IMR-90 (cell line): ENCODE data around the gene DHRS7C. TPM values are rescaled to one million over a fixed set of nuclear protein-coding genes. Genes with fewer than 3 reads are reported as not detected.

Experiments
- ATAC-seq: fragments of 200-7000 bp; cut with Tn5 transposase; 2 replicates; pipeline ENCODE4 v1.9.1; 2020; ENCODE audit warnings: low read depth, mild to moderate bottlenecking, moderate library complexity
- BruUV-seq: library from RNA; stranded (reverse); fragments of 400-500 nt; replicated peaks from 2 replicates; lab custom pipeline; 2021; lab: Mats Ljungman, UMichigan
- CTCF ChIA-PET: fragments of 300-600 bp; formaldehyde crosslinking; extraction: SDS; loops from one replicate; lab custom pipeline; 2021; ENCODE audit warnings: antibody characterized with exemption; lab: Yijun Ruan, JAX
- POLR2A ChIA-PET: fragments of 300-600 bp; sonication (Branson Sonifier 250); formaldehyde crosslinking; loops from one replicate; lab custom pipeline; 2022; ENCODE audit warnings: antibody characterized with exemption; ENCODE audit not compliant: unreplicated experiment; lab: Charles Lee
- DNase-seq: peaks from one replicate; pipeline ENCODE4 v3.0.0; 2013
- H2AFZ ChIP-seq: replicated peaks from 2 replicates; pipeline ENCODE3; 2013; ENCODE audit warnings: low read length, mild to moderate bottlenecking; ENCODE audit not compliant: poor library complexity
- H2AK5ac ChIP-seq: 2 replicates; pipeline ENCODE4 v1.6.1; 2013; ENCODE audit warnings: low read depth, low read length, inconsistent platforms
- H2AK9ac ChIP-seq: replicated peaks from 2 replicates; pipeline ENCODE3; 2013; ENCODE audit warnings: mild to moderate bottlenecking, low read depth, low read length, moderate library complexity; ENCODE audit not compliant: poor library complexity
- H2BK120ac ChIP-seq: 2 replicates; pipeline ENCODE4 v1.6.1; 2013; ENCODE audit warnings: low read depth, low read length, inconsistent platforms
- H2BK15ac ChIP-seq: 3 replicates; pipeline ENCODE4 v1.6.1; 2013; ENCODE audit warnings: low read depth, low read length, inconsistent platforms
- H2BK20ac ChIP-seq: 2 replicates; pipeline ENCODE4 v1.6.1; 2013; ENCODE audit warnings: low read depth, mild to moderate bottlenecking, inconsistent platforms, low read length, moderate library complexity
- H2BK5ac ChIP-seq: 2 replicates; pipeline ENCODE4 v1.6.1; 2013; ENCODE audit warnings: mild to moderate bottlenecking, low read depth, low read length, inconsistent platforms; ENCODE audit not compliant: poor library complexity, severe bottlenecking
- H3K14ac ChIP-seq: replicated peaks from 2 replicates; pipeline ENCODE4 v1.6.1; 2013; ENCODE audit warnings: low read depth, low read length, inconsistent platforms
- H3K18ac ChIP-seq: 2 replicates; pipeline ENCODE4 v1.6.1; 2013; ENCODE audit warnings: low read depth, low read length, control low read depth
- H3K23ac ChIP-seq: 2 replicates; pipeline ENCODE4 v1.6.1; 2013; ENCODE audit warnings: low read depth, low read length, inconsistent platforms
- H3K27ac ChIP-seq: 2 replicates; pipeline ENCODE4 v1.5.1; 2013; ENCODE audit warnings: mild to moderate bottlenecking, control low read depth, low read length; ENCODE audit not compliant: insufficient read depth
- H3K27me3 ChIP-seq: 2 replicates; pipeline ENCODE4 v1.6.1; 2013; ENCODE audit warnings: low read length; ENCODE audit not compliant: control insufficient read depth, insufficient read depth
- H3K36me3 ChIP-seq: 2 replicates; pipeline ENCODE4 v1.6.1; 2013; ENCODE audit warnings: low read length, mixed read lengths; ENCODE audit not compliant: control insufficient read depth, insufficient read depth
- H3K4ac ChIP-seq: 2 replicates; pipeline ENCODE4 v1.6.1; 2013; ENCODE audit warnings: low read depth, low read length, inconsistent platforms
- H3K4me1 ChIP-seq: 2 replicates; pipeline ENCODE4 v1.6.1; 2013; ENCODE audit warnings: low read length, mixed read lengths; ENCODE audit not compliant: control insufficient read depth, insufficient read depth
- H3K4me2 ChIP-seq: 2 replicates; pipeline ENCODE4 v1.6.1; 2013; ENCODE audit warnings: low read depth, mild to moderate bottlenecking, control low read depth, low read length, moderate library complexity
- H3K4me3 ChIP-seq: 2 replicates; pipeline ENCODE4 v1.5.1; 2013; ENCODE audit warnings: low read depth, mild to moderate bottlenecking, control low read depth, low read length, moderate library complexity; ENCODE audit not compliant: insufficient read depth
- H3K56ac ChIP-seq: 2 replicates; pipeline ENCODE4 v1.6.1; 2013; ENCODE audit warnings: low read length, inconsistent platforms; ENCODE audit not compliant: insufficient read depth; ENCODE audit errors: extremely low read depth
- H3K79me1 ChIP-seq, 2 experiments: 2 replicates each; pipeline ENCODE4 v1.6.1; 2013; ENCODE audit warnings: low read length in 2 of 2, inconsistent platforms in 1 of 2, low read depth in 1 of 2
- H3K9ac ChIP-seq: 2 replicates; pipeline ENCODE4 v1.6.1; 2013; ENCODE audit warnings: low read depth, low read length, control low read depth
- H3K9me1 ChIP-seq: 2 replicates; pipeline ENCODE4 v1.6.1; 2013; ENCODE audit warnings: low read length, inconsistent platforms; ENCODE audit not compliant: insufficient read depth
- H3K9me3 ChIP-seq: 2 replicates; pipeline ENCODE4 v1.6.1; 2013; ENCODE audit warnings: low read length; ENCODE audit not compliant: control insufficient read depth, insufficient read depth
- H4K20me1 ChIP-seq: 2 replicates; pipeline ENCODE4 v1.6.1; 2013; ENCODE audit warnings: low read length, inconsistent platforms; ENCODE audit not compliant: insufficient read depth
- H4K5ac ChIP-seq: 2 replicates; pipeline ENCODE4 v1.6.1; 2013; ENCODE audit warnings: mild to moderate bottlenecking, low read depth, low read length, control low read depth
- H4K8ac ChIP-seq, 2 experiments: 2 replicates each; pipeline ENCODE4 v1.6.1; 2013; ENCODE audit warnings: low read depth in 2 of 2, low read length in 2 of 2, control low read depth in 1 of 2, inconsistent platforms in 1 of 2
- H4K91ac ChIP-seq: 2 replicates; pipeline ENCODE4 v1.6.1; 2013; ENCODE audit warnings: low read depth, low read length, inconsistent platforms; ENCODE audit not compliant: insufficient read depth
- BHLHE40 ChIP-seq: fragments of 150-350 bp; IDR thresholded peaks from 2 replicates; pipeline ENCODE4 v1.6.1; 2016; ENCODE audit warnings: mild to moderate bottlenecking, low read depth, low read length
- MAFK ChIP-seq: IDR thresholded peaks from 2 replicates; pipeline ENCODE4 v1.6.1; 2012; ENCODE audit warnings: low read depth, low read length, improper control_type of control experiment
- MAZ ChIP-seq: IDR thresholded peaks from 2 replicates; pipeline ENCODE4 v1.6.1; 2012; ENCODE audit warnings: low read depth, mild to moderate bottlenecking, low read length, improper control_type of control experiment, moderate library complexity, borderline replicate concordance
- MXI1 ChIP-seq: IDR thresholded peaks from 2 replicates; pipeline ENCODE4 v1.6.1; 2012; ENCODE audit warnings: low read depth, mild to moderate bottlenecking, low read length, moderate library complexity, borderline replicate concordance
- NFE2L2 ChIP-seq: fragments of 150-350 bp; IDR thresholded peaks from 2 replicates; pipeline ENCODE4 v1.6.1; 2016; ENCODE audit warnings: low read depth, mild to moderate bottlenecking, low read length
- POLR2A ChIP-seq: IDR thresholded peaks from 2 replicates; pipeline ENCODE4 v1.6.1; 2012; ENCODE audit warnings: mild to moderate bottlenecking, low read depth, low read length
- RAD21 ChIP-seq: IDR thresholded peaks from 2 replicates; pipeline ENCODE4 v1.6.1; 2012; ENCODE audit warnings: low read length, improper control_type of control experiment
- RCOR1 ChIP-seq: IDR thresholded peaks from 2 replicates; pipeline ENCODE4 v1.6.1; 2012; ENCODE audit warnings: mild to moderate bottlenecking, low read length, improper control_type of control experiment; ENCODE audit not compliant: insufficient replicate concordance
- SMC3 ChIP-seq: fragments of 150-350 bp; IDR thresholded peaks from 2 replicates; pipeline ENCODE4 v1.6.1; 2016; ENCODE audit warnings: low read depth, mild to moderate bottlenecking, antibody characterized with exemption, low read length, moderate library complexity
- WGBS, 2 experiments: methylation state at CpG; one replicate each; pipeline versions ENCODE4 v1.1.5 to v1.1.7; 2013; ENCODE audit warnings: missing lambda C conversion rate in 2 of 2; ENCODE audit not compliant: insufficient read length in 1 of 2; ENCODE audit errors: extremely low coverage in 2 of 2; 5-methylcytosine and 5-hydroxymethylcytosine counted together
- dilution Hi-C: fragments of 300-500 bp; cut with HindIII; formaldehyde crosslinking; loops from one replicate; pipeline ENCODE4 v1.14.3; 2018; ENCODE audit warnings: low sequenced_read_pairs; ENCODE audit not compliant: unreplicated experiment
- in situ Hi-C: fragments of 300-500 bp; cut with MboI; formaldehyde crosslinking; loops from 3 replicates; pipeline ENCODE4 v1.14.3; 2019; ENCODE audit warnings: low sequenced_read_pairs, inconsistent platforms, mixed read lengths
- intact Hi-C: fragments of 100-400 bp; cut with micrococcal nuclease; formaldehyde crosslinking; loops from 2 replicates; pipeline ENCODE4 v1.10.0; 2022
- polyA plus RNA-seq, 3 experiments: library from polyadenylated mRNA; depleted of rRNA; stranded (reverse); fragments of >200 nt; gene quantifications; 2 replicates each; pipeline ENCODE4 v1.2.3, GENCODE V29; 2012; ENCODE audit warnings: low replicate concordance in 1 of 3
- total RNA-seq: library from RNA; depleted of rRNA; stranded (reverse); fragments of >200 nt; gene quantifications from 2 replicates; pipeline ENCODE4 v1.2.3, GENCODE V29; 2012
- TF ChIP-seq, protein P1 (sequence below): conservative IDR thresholded peaks from 2 replicates; pipeline ENCODE4 v1.5.1; 2012; ENCODE audit warnings: mild to moderate bottlenecking, low read depth, low read length, improper control_type of control experiment
- TF ChIP-seq, protein P2 (sequence below): fragments of 150-350 bp; IDR thresholded peaks from 2 replicates; pipeline ENCODE4 v1.6.1; 2017; ENCODE audit warnings: mild to moderate bottlenecking, antibody characterized with exemption, low read length, low read depth

DHRS7C gene
- total and polyA plus RNA-seq, 2 of the 4 experiments (the other 2 are of a cell fraction), result not detected

DNA sequence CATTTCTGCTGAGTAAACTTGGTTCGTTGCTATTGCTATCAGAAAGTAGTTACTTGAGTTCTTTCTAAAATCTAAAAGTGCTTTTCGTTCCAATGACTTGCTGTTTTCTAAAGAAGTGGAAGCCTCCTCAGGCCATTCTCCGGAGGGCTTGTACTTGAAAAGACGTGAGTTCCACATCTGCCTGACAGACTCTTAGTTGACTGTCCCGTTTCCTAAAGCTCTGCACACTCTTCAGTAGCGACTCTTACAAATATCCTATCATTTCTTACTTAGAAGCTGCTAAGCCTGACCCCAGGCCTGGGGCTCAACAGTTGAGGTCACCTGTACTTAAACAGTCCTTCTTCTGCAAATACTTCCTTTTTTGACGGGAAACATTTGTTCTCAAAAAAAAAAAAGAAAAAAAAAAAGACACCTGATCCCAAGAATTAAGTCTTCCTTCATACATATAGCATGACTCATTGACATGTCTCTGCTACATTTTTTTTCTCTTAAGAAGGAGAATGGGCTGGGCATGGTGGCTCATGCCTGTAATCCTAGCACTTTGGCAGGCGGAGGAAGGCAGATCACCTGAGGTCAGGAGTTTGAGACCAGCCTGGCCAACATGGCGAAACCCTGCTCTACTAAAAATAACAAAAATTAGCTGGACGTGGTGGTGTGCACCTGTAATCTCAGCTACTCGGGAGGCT, 61.5 kb downstream of the DHRS7C start (continued):
- TF ChIP-seq BHLHE40, result no peak

DNA sequence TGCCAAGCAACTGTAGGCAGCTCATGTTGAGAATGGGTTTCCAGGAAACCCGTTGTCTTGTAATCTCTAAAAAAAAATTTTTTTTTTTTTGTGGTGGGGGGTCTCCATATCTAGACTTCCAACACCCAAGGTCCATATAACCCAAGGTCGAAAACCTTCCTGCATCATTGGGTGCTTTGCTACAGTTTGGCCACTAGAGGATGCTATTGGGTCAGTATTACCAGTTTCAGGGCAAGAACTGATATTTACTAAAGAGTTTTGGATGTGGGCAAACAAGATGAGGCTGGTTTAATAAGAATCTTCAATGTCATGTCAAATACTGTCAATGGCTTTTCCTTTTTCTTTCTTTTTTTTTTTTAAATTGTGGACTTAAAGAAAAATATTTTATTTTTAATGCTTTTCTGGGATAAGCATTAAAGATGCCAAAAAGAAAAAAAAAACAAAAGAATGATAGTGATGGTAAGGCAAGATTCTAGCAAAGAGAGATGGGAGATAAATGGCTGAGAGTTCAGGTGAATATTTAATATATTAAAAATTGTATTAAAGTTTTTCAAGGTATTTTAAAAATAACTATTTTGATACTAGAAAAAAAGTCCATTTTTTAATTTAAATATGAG, 62.2 kb downstream of the DHRS7C start:
- peak; percentile 77 for ATAC-seq
- dilution Hi-C loops, result no loop called here
- H3K4me1 ChIP-seq, result no peaks in the 10 kb centered on the region
- BruUV-seq, result no TSS peak
- in situ Hi-C loops, result loop anchor here (10.0 to 25.0 kb wide), 2 partner anchors 56 to 883 kb away; no protein-coding TSS in a partner anchor
- intact Hi-C loops, result loop anchor here (1.0 kb wide), 4 partner anchors 16 to 885 kb away; no protein-coding TSS in a partner anchor
- no peak overlapping the region for H3K14ac ChIP-seq
- no peaks in the 10 kb centered on the region for H3K9me1 ChIP-seq
- TF ChIP-seq BHLHE40, result no peak
- TF ChIP-seq, protein P1, sequence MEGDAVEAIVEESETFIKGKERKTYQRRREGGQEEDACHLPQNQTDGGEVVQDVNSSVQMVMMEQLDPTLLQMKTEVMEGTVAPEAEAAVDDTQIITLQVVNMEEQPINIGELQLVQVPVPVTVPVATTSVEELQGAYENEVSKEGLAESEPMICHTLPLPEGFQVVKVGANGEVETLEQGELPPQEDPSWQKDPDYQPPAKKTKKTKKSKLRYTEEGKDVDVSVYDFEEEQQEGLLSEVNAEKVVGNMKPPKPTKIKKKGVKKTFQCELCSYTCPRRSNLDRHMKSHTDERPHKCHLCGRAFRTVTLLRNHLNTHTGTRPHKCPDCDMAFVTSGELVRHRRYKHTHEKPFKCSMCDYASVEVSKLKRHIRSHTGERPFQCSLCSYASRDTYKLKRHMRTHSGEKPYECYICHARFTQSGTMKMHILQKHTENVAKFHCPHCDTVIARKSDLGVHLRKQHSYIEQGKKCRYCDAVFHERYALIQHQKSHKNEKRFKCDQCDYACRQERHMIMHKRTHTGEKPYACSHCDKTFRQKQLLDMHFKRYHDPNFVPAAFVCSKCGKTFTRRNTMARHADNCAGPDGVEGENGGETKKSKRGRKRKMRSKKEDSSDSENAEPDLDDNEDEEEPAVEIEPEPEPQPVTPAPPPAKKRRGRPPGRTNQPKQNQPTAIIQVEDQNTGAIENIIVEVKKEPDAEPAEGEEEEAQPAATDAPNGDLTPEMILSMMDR, result peak; percentile 85
- no peak for TF ChIP-seq MAZ
- TF ChIP-seq MXI1, result no peak
- TF ChIP-seq NFE2L2, result no peak
- no peak for TF ChIP-seq RCOR1
- peak; percentile 81 for TF ChIP-seq RAD21
- TF ChIP-seq, protein P2, sequence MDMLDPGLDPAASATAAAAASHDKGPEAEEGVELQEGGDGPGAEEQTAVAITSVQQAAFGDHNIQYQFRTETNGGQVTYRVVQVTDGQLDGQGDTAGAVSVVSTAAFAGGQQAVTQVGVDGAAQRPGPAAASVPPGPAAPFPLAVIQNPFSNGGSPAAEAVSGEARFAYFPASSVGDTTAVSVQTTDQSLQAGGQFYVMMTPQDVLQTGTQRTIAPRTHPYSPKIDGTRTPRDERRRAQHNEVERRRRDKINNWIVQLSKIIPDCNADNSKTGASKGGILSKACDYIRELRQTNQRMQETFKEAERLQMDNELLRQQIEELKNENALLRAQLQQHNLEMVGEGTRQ, result no peak
- peak; percentile 49 for TF ChIP-seq SMC3
- TF ChIP-seq MAFK, result no peak
- no peak for TF ChIP-seq POLR2A
- ChIA-PET CTCF (interaction anchor here (0.7 to 0.9 kb wide), 4 partner anchors 179 to 239 kb away, joined by 3 to 6 read pairs (median 5); no protein-coding TSS in a partner anchor), POLR2A (no interaction called here)
- no peak overlapping the region for H4K91ac ChIP-seq
- no peak overlapping the region for H2BK20ac ChIP-seq
- no peak overlapping the region for H2BK120ac ChIP-seq
- no peaks in the 10 kb centered on the region for H3K36me3 ChIP-seq
- H3K27me3 ChIP-seq, result peaks cover 3% of the 10 kb centered on the region; the same call in 1 of the 2 replicates
- no CpG with 5 or more reads among the region's 2 CpGs for WGBS, 2 experiments
- H3K4me2 ChIP-seq, result no peak overlapping the region
- no peak overlapping the region for H2BK5ac ChIP-seq
- DNase-seq, result peak; percentile 45
- H3K4me3 ChIP-seq, result no peak overlapping the region
- H4K20me1 ChIP-seq, result no peaks in the 10 kb centered on the region
- H2AK5ac ChIP-seq, result no peak overlapping the region
- H2AK9ac ChIP-seq, result no peak overlapping the region
- no peak overlapping the region for H2AFZ ChIP-seq
- H3K9ac ChIP-seq, result no peak overlapping the region
- H3K9me3 ChIP-seq, result no peaks in the 10 kb centered on the region
- no peak overlapping the region for H3K4ac ChIP-seq
- H3K18ac ChIP-seq, result no peak overlapping the region
- no peaks in the 10 kb centered on the region for H3K79me1 ChIP-seq
- H2BK15ac ChIP-seq, result no peak overlapping the region
- H4K5ac ChIP-seq, result no peak overlapping the region
- no peak overlapping the region for H3K56ac ChIP-seq
- no peak overlapping the region for H3K27ac ChIP-seq
- H4K8ac ChIP-seq, result no peak overlapping the region
- no peak overlapping the region for H3K23ac ChIP-seq
